Activated CD4-positive, alpha-beta T cell treated with anti-CD3 and anti-CD28 coated beads, Interleukin-2, Interleukin-4, amounts not matched to agents 100 ng/mL and 50 ng/mL, durations not matched to agents 16 hours and 8 hours (primary cell): ENCODE results near the gene RNF13.
A peak's percentile ranks its signal among the peaks of the same experiment; 100 is the strongest.
"Not testable (repeated sequence)": the region's sequence is repeated elsewhere in the genome, so short reads cannot be mapped to it uniquely, and the experiment has no call there.

Experiments used
- DNase-seq: peaks from one replicate; pipeline ENCODE4 v3.0.0-alpha.2; 2020; ENCODE audit warnings: low spot score

RNF13 gene

GRCh38 chr3:149898771-149899170 is 85.8 kb downstream of the RNF13 start:
- no peak for DNase-seq

GRCh38 chr3:149900322-149900721 is 87.3 kb downstream of the RNF13 start:
- no peak for DNase-seq

GRCh38 chr3:149901770-149902169 is 88.8 kb downstream of the RNF13 start:
- no peak for DNase-seq

- DNase-seq = no peak
Measured at GRCh38 chr3:149902498-149903139, 89.6 kb downstream of the RNF13 start.

- DNase-seq = no peak
Measured at GRCh38 chr3:149906036-149906435, 93.0 kb downstream of the RNF13 start.

- no peak for DNase-seq
Measured at GRCh38 chr3:149908424-149908957, 95.5 kb downstream of the RNF13 start.

- no peak for DNase-seq
Measured at GRCh38 chr3:149909923-149910322, 96.9 kb downstream of the RNF13 start.

GRCh38 chr3:149917124-149917667 is 104.2 kb downstream of the RNF13 start:
- no peak for DNase-seq

GRCh38 chr3:149919509-149919908 is 106.5 kb downstream of the RNF13 start:
- no peak for DNase-seq

- DNase-seq = no peak
Measured at GRCh38 chr3:149920119-149920518, 107.1 kb downstream of the RNF13 start.

- DNase-seq = no peak
Measured at GRCh38 chr3:149933008-149933407, 120.0 kb downstream of the RNF13 start.

- no peak for DNase-seq
Measured at GRCh38 chr3:149933858-149934257, 120.8 kb downstream of the RNF13 start.

- DNase-seq = no peak
Measured at GRCh38 chr3:149934524-149934923, 121.5 kb downstream of the RNF13 start.

- DNase-seq = peak; percentile 45
Measured at GRCh38 chr3:149936812-149937230, 123.8 kb downstream of the RNF13 start.

GRCh38 chr3:149938392-149939055 is 125.5 kb downstream of the RNF13 start:
- not testable (repeated sequence) for DNase-seq

- DNase-seq = no peak
Measured at GRCh38 chr3:149941186-149941585, 128.2 kb downstream of the RNF13 start.

GRCh38 chr3:149941946-149942345 is 128.9 kb downstream of the RNF13 start:
- no peak for DNase-seq

GRCh38 chr3:149942409-149942808 is 129.4 kb downstream of the RNF13 start:
- DNase-seq = no peak

GRCh38 chr3:149943966-149944365 is 131.0 kb downstream of the RNF13 start:
- DNase-seq = not testable (repeated sequence)

GRCh38 chr3:149947231-149947630 is 134.2 kb downstream of the RNF13 start:
- no peak for DNase-seq

GRCh38 chr3:149949181-149949580 is 136.2 kb downstream of the RNF13 start:
- no peak for DNase-seq

- no peak for DNase-seq
Measured at GRCh38 chr3:149954812-149955211, 141.8 kb downstream of the RNF13 start.

GRCh38 chr3:149955449-149955848 is 142.4 kb downstream of the RNF13 start:
- DNase-seq = no peak
